ENCODE results near the gene ATP8B1. TPM values are rescaled to one million over a fixed set of nuclear protein-coding genes. Genes with fewer than 3 reads are reported as not detected.

ATP8B1 gene
- total RNA-seq, 2 donors from 2014 or later = 6.0 to 13.0 TPM

GRCh38 chr18:57784801-57785114 is 18.4 kb downstream of the ATP8B1 start:
- H3K36me3 ChIP-seq = no peaks in the 10 kb centered on the region
- DNase-seq (ENCODE audit: low spot score) = no peak
- TF ChIP-seq, protein P1, sequence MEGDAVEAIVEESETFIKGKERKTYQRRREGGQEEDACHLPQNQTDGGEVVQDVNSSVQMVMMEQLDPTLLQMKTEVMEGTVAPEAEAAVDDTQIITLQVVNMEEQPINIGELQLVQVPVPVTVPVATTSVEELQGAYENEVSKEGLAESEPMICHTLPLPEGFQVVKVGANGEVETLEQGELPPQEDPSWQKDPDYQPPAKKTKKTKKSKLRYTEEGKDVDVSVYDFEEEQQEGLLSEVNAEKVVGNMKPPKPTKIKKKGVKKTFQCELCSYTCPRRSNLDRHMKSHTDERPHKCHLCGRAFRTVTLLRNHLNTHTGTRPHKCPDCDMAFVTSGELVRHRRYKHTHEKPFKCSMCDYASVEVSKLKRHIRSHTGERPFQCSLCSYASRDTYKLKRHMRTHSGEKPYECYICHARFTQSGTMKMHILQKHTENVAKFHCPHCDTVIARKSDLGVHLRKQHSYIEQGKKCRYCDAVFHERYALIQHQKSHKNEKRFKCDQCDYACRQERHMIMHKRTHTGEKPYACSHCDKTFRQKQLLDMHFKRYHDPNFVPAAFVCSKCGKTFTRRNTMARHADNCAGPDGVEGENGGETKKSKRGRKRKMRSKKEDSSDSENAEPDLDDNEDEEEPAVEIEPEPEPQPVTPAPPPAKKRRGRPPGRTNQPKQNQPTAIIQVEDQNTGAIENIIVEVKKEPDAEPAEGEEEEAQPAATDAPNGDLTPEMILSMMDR (IDR thresholded peaks at IDR 0.05) = no peak
- no peak overlapping the region for H3K4me3 ChIP-seq
- H3K27ac ChIP-seq = peak overlapping the region in 1 of 2 donors; percentile 30
- H3K9me3 ChIP-seq = no peaks in the 10 kb centered on the region
- H3K4me1 ChIP-seq = peaks cover 0 to 52% of the 10 kb centered on the region in 2 donors
- H3K27me3 ChIP-seq = no peaks in the 10 kb centered on the region

DNA sequence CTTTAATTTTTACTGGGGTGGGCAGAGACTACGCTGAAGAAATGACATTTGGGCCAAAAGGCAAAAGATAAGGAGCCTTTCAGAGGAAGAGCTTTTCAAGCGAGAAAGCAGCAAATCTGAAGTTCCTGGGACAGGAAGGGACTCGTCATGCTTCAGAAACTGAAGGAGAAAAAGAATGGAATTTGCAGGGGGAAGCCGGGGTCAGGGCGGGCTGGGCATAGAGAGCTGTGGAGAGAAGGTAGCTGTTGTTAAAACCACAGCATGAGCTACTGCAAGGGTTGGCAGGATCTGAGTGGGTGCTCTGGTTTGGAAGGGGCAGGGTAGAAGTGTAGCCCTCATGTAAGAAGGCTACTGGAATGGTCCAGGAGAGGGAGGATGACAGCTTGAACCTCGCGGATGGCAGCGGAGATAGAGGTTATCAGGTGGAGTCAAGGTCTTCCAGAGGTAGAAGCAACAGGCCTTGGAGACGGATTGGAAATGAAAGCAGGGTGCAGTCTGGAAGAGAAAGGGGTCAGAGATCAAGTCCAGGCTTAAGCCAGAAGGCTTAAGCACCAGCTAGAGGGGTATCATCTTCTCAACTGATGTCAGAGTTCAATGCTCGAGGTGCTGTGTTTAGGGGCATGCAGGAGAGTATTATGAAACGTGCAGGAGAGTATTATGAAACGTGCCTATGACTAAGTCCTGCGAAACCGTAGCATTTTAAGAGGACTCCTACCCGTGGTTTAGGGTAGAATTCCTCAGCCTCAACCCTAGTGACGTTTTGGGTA is 18.9 kb downstream of the ATP8B1 start:
- H3K4me3 ChIP-seq = no peak overlapping the region
- DNase-seq (ENCODE audit: low spot score) = no peak

DNA sequence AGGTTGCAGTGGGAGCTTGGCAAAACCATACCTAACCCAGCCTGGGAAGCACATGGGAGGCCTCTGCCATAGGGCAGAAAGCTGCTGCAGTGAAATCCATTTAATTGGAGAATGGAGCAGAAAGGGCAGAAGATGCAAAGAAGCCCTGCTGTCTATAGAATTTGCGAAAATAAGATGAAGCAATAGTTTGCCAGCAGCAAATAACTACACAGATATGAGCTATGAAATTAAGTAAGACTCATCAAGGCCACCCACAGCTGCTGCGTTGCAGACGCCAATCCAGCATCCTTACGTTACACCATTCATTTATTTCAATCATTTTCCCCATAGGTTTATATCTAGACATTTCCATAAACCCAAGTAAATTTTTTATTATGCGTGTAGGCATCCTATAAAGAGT is 21.1 kb downstream of the ATP8B1 start:
- peaks cover 0 to 43% of the 10 kb centered on the region in 2 donors for H3K4me1 ChIP-seq
- TF ChIP-seq, protein P1 (IDR thresholded peaks at IDR 0.05) = no peak
- H3K27me3 ChIP-seq = no peaks in the 10 kb centered on the region
- H3K9me3 ChIP-seq = no peaks in the 10 kb centered on the region
- no peak overlapping the region for H3K4me3 ChIP-seq
- no peaks in the 10 kb centered on the region for H3K36me3 ChIP-seq
- H3K27ac ChIP-seq = no peak overlapping the region
- DNase-seq (ENCODE audit: low spot score) = no peak

More for the DNA sequence above, 18.9 kb downstream of the ATP8B1 start:
- no peaks in the 10 kb centered on the region for H3K9me3 ChIP-seq
- TF ChIP-seq, protein P1 (IDR thresholded peaks at IDR 0.05) = no peak
- H3K36me3 ChIP-seq = no peaks in the 10 kb centered on the region
- peaks cover 0 to 47% of the 10 kb centered on the region in 2 donors for H3K4me1 ChIP-seq
- H3K27ac ChIP-seq = peak overlapping the region; percentile 30 to 46
- no peaks in the 10 kb centered on the region for H3K27me3 ChIP-seq

- H3K9me3 ChIP-seq = no peaks in the 10 kb centered on the region
- no peak for DNase-seq (ENCODE audit: low spot score)
- no peak overlapping the region for H3K4me3 ChIP-seq
- no peaks in the 10 kb centered on the region for H3K27me3 ChIP-seq
- H3K36me3 ChIP-seq = no peaks in the 10 kb centered on the region
- H3K4me1 ChIP-seq = peaks cover 0 to 54% of the 10 kb centered on the region in 2 donors
- TF ChIP-seq, protein P1 (IDR thresholded peaks at IDR 0.05) = no peak
- H3K27ac ChIP-seq = peak overlapping the region; percentile 67 to 77
Measured at GRCh38 chr18:57780706-57781347, 22.3 kb downstream of the ATP8B1 start.

DNA sequence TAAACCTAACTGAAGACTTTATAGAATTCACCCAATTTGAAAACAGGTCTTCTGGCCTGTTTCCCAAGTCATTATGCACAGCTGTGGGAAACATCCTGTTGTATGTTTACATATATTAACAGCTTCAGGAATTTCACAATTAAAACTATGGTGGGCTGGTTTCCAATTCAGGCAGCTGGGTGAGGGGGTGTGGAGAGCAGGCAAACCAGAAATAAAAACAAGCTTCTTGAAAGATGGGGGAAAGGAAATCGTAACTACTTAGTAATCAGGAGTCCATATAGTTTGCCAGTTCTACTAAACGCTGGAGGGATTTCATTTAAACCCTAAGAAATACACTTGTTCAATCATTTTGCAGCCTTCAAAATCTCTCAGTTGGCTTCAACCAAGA is 22.8 kb downstream of the ATP8B1 start:
- peak overlapping the region; percentile 67 to 77 for H3K27ac ChIP-seq
- H3K9me3 ChIP-seq = no peaks in the 10 kb centered on the region
- H3K4me1 ChIP-seq = peaks cover 0 to 56% of the 10 kb centered on the region in 2 donors
- no peak overlapping the region for H3K4me3 ChIP-seq
- no peak for DNase-seq (ENCODE audit: low spot score)
- H3K27me3 ChIP-seq = no peaks in the 10 kb centered on the region
- TF ChIP-seq, protein P1 (IDR thresholded peaks at IDR 0.05) = no peak
- no peaks in the 10 kb centered on the region for H3K36me3 ChIP-seq
